ENCODE measurements around the gene PRTFDC1. TPM values are rescaled to one million over a fixed set of nuclear protein-coding genes. Genes with fewer than 3 reads are reported as not detected.

PRTFDC1 gene
- total RNA-seq, 3 donors from 2014 or later (not counting 1 experiment from before 2014, with no cell fraction given), result 1.2 to 1.9 (median 1.4) TPM

DNA sequence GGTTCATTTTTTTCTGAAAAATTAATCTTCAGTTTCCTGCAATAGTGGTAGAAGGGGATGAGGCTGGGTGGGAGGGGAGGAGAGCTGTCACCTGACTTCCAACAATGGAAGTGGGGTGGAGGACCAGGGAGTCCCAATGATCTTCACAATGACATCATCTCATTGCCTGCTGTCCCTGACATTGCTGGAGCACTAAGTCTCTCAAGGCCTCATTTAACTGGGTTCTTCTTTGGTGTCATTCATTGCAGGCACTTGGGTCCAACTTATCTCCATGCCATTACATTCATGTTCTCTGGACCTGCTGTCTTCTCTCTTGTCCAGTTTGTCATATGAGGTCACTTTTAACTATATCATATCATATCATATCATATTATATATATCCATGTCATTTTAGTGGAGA, 34.4 kb downstream of the PRTFDC1 start:
- no peak for TF ChIP-seq CTCF (IDR thresholded peaks at IDR 0.05)
- Mint-ChIP-seq H3K27ac (no peak overlapping the region), H3K9me3 (peaks cover 0 to 2% of the 10 kb centered on the region in 2 donors), H3K27me3 (ENCODE audit: low read depth in 2 of 2) (no peaks in the 10 kb centered on the region), H3K4me3 (no peak overlapping the region), H3K36me3 (no peaks in the 10 kb centered on the region), H3K4me1 (peaks cover 9 to 11% of the 10 kb centered on the region in 2 donors)
- H3K27ac ChIP-seq (ENCODE audit: low read length), result no peak overlapping the region
- H3K4me3 ChIP-seq (ENCODE audit: low read length), result no peak overlapping the region
- H3K36me3 ChIP-seq (ENCODE audit: control insufficient read depth, insufficient read depth, low read length), result no peaks in the 10 kb centered on the region
- no peak for DNase-seq
- intact Hi-C loops (cut with micrococcal nuclease), result no loop called here
- H3K27me3 ChIP-seq (ENCODE audit: control insufficient read depth, insufficient read depth, low read length), result no peaks in the 10 kb centered on the region
- peaks cover 4% of the 10 kb centered on the region for H3K9me3 ChIP-seq (ENCODE audit: control insufficient read depth, insufficient read depth, low read length)
- H3K4me1 ChIP-seq (ENCODE audit: control insufficient read depth, insufficient read depth, low read length), result peaks cover 5% of the 10 kb centered on the region
- ATAC-seq, result no peak

- no peak overlapping the region for H3K27ac ChIP-seq (ENCODE audit: low read length)
- Mint-ChIP-seq H3K27ac (no peak overlapping the region), H3K9me3 (peaks cover 0 to 2% of the 10 kb centered on the region in 2 donors), H3K4me3 (no peak overlapping the region), H3K4me1 (peaks cover 14 to 16% of the 10 kb centered on the region in 2 donors), H3K36me3 (no peaks in the 10 kb centered on the region), H3K27me3 (ENCODE audit: low read depth in 2 of 2) (no peaks in the 10 kb centered on the region)
- no peak for TF ChIP-seq CTCF (IDR thresholded peaks at IDR 0.05)
- H3K27me3 ChIP-seq (ENCODE audit: control insufficient read depth, insufficient read depth, low read length), result no peaks in the 10 kb centered on the region
- H3K9me3 ChIP-seq (ENCODE audit: control insufficient read depth, insufficient read depth, low read length), result no peaks in the 10 kb centered on the region
- 98% methylated on average over 3 of the region's 3 CpGs for WGBS (ENCODE audit: insufficient coverage)
- ATAC-seq (no peak), DNase-seq (no peak)
- H3K36me3 ChIP-seq (ENCODE audit: control insufficient read depth, insufficient read depth, low read length), result no peaks in the 10 kb centered on the region
- intact Hi-C loops (cut with micrococcal nuclease), result no loop called here
- H3K4me3 ChIP-seq (ENCODE audit: low read length), result no peak overlapping the region
- H3K4me1 ChIP-seq (ENCODE audit: control insufficient read depth, insufficient read depth, low read length), result peaks cover 5% of the 10 kb centered on the region
Observed at GRCh38 chr10:24917493-24917892, 34.9 kb downstream of the PRTFDC1 start.

GRCh38 chr10:24916365-24916764, 36.0 kb downstream of the PRTFDC1 start:
- H3K27me3 ChIP-seq (ENCODE audit: control insufficient read depth, insufficient read depth, low read length), result no peaks in the 10 kb centered on the region
- H3K36me3 ChIP-seq (ENCODE audit: control insufficient read depth, insufficient read depth, low read length), result no peaks in the 10 kb centered on the region
- peaks cover 9% of the 10 kb centered on the region for H3K4me1 ChIP-seq (ENCODE audit: control insufficient read depth, insufficient read depth, low read length)
- no peak for TF ChIP-seq CTCF (IDR thresholded peaks at IDR 0.05)
- no peak overlapping the region for H3K4me3 Mint-ChIP-seq
- H3K27ac Mint-ChIP-seq, result no peak overlapping the region
- H3K27ac ChIP-seq (ENCODE audit: low read length), result no peak overlapping the region
- H3K9me3 ChIP-seq (ENCODE audit: control insufficient read depth, insufficient read depth, low read length), result no peaks in the 10 kb centered on the region
- no peaks in the 10 kb centered on the region for H3K36me3 Mint-ChIP-seq
- WGBS (ENCODE audit: insufficient coverage), result 66% methylated on average over 2 of the region's 2 CpGs
- DNase-seq (peak in 1 of 2 donors; percentile 17), ATAC-seq (peak; percentile 30 to 50 (median 46))
- peaks cover 15% of the 10 kb centered on the region in 2 donors for H3K4me1 Mint-ChIP-seq
- intact Hi-C loops (cut with micrococcal nuclease), result no loop called here
- no peaks in the 10 kb centered on the region for H3K27me3 Mint-ChIP-seq (ENCODE audit: low read depth in 2 of 2)
- H3K9me3 Mint-ChIP-seq, result peaks cover 0 to 2% of the 10 kb centered on the region in 2 donors
- no peak overlapping the region for H3K4me3 ChIP-seq (ENCODE audit: low read length)

- H3K4me1 ChIP-seq (ENCODE audit: control insufficient read depth, insufficient read depth, low read length), result peaks cover 5% of the 10 kb centered on the region
- intact Hi-C loops (cut with micrococcal nuclease), result no loop called here
- H3K4me3 ChIP-seq (ENCODE audit: low read length), result no peak overlapping the region
- Mint-ChIP-seq H3K36me3 (no peaks in the 10 kb centered on the region), H3K4me1 (peaks cover 8% of the 10 kb centered on the region in 2 donors), H3K27ac (no peak overlapping the region), H3K27me3 (ENCODE audit: low read depth in 2 of 2) (no peaks in the 10 kb centered on the region), H3K9me3 (peaks cover 0 to 2% of the 10 kb centered on the region in 2 donors), H3K4me3 (no peak overlapping the region)
- TF ChIP-seq CTCF (IDR thresholded peaks at IDR 0.05), result no peak
- ATAC-seq (no peak), DNase-seq (no peak)
- H3K27me3 ChIP-seq (ENCODE audit: control insufficient read depth, insufficient read depth, low read length), result no peaks in the 10 kb centered on the region
- H3K27ac ChIP-seq (ENCODE audit: low read length), result no peak overlapping the region
- H3K9me3 ChIP-seq (ENCODE audit: control insufficient read depth, insufficient read depth, low read length), result no peaks in the 10 kb centered on the region
- no peaks in the 10 kb centered on the region for H3K36me3 ChIP-seq (ENCODE audit: control insufficient read depth, insufficient read depth, low read length)
Observed at GRCh38 chr10:24915304-24915703, 37.1 kb downstream of the PRTFDC1 start.

All from natural killer cell (primary cell).